K562 (cell line): ENCODE results near the gene ZNF724. TPM values are rescaled to one million over a fixed set of nuclear protein-coding genes. Genes with fewer than 3 reads are reported as not detected.

ENCODE experiments used
- ATAC-seq: fragments of 200-7000 bp; cut with Tn5 transposase; 3 replicates; pipeline ENCODE4 v1.9.1; 2020; ENCODE audit warnings: moderate library complexity
- BruUV-seq: library from RNA; stranded (reverse); fragments of 400-500 nt; replicated peaks from 2 replicates; lab custom pipeline; 2021; lab: Mats Ljungman, UMichigan
- CTCF ChIA-PET: fragments of 300-600 bp; formaldehyde crosslinking; extraction: SDS; loops from one replicate; lab custom pipeline; 2021; ENCODE audit warnings: low intra/inter-chr PET ratio; lab: Yijun Ruan, JAX
- POLR2A ChIA-PET: fragments of 300-600, 350-650 bp; sonication (Branson Sonifier 250); formaldehyde crosslinking; extraction: SDS; loops from one replicate; lab custom pipeline; 2021; ENCODE audit warnings: antibody characterized with exemption, inconsistent platforms; lab: Yijun Ruan, JAX
- DNase-seq, 4 experiments: peaks; one replicate each; pipeline versions ENCODE4 v3.0.0 to v3.0.0-alpha.2; 2011 to 2018; ENCODE audit warnings: low spot score in 3 of 4, mixed read lengths in 3 of 4; ENCODE audit errors: extremely low read depth in 1 of 4
- FAIRE-seq: peaks from 2 replicates; lab custom pipeline; 2011; peaks lifted over from hg19 to GRCh38; lab: Jason Lieb, UNC
- H2AFZ ChIP-seq: 2 replicates; pipeline ENCODE4 v1.6.0; 2011; ENCODE audit warnings: low read depth, low read length, control low read depth, inconsistent platforms
- H3K27ac ChIP-seq: fragments of 200-600 bp; 3 replicates; pipeline ENCODE4 v1.8.0; 2011; ENCODE audit warnings: low read depth, mild to moderate bottlenecking, control low read depth, inconsistent platforms, low read length, moderate library complexity, mixed read lengths; ENCODE audit errors: extremely low read depth
- H3K27me3 ChIP-seq, 2 experiments: fragments of 300-600 bp in 1 of 2; 2 replicates in 1 of 2; 3 replicates in 1 of 2; pipeline versions ENCODE4 v1.6.0 to v1.8.0; 2011; ENCODE audit warnings: inconsistent platforms in 2 of 2, low read length in 2 of 2, mild to moderate bottlenecking in 1 of 2, mixed read lengths in 1 of 2, moderate library complexity in 1 of 2; ENCODE audit not compliant: control insufficient read depth in 2 of 2, insufficient read depth in 2 of 2
- H3K36me3 ChIP-seq: fragments of 300-600 bp; 3 replicates; pipeline ENCODE4 v1.8.0; 2011; ENCODE audit warnings: mild to moderate bottlenecking, low read length, inconsistent platforms; ENCODE audit not compliant: control insufficient read depth, insufficient read depth
- H3K4me1 ChIP-seq, 2 experiments: fragments of 200-600 bp in 1 of 2; replicated peaks in 1 of 2; 2 replicates in 1 of 2; 3 replicates in 1 of 2; pipeline versions ENCODE4 v1.5.1 to v1.8.0; 2011; ENCODE audit warnings: inconsistent platforms in 2 of 2, low read length in 2 of 2, mild to moderate bottlenecking in 1 of 2, mixed read lengths in 1 of 2, moderate library complexity in 1 of 2; ENCODE audit not compliant: control insufficient read depth in 2 of 2, insufficient read depth in 2 of 2
- H3K4me2 ChIP-seq: 2 replicates; pipeline ENCODE4 v1.6.1; 2011; ENCODE audit warnings: low read length, control low read depth, inconsistent platforms, mixed read lengths; ENCODE audit not compliant: insufficient read depth
- H3K4me3 ChIP-seq: fragments of 200-600 bp; sonication (generic), shearing (Covaris generic); 2 replicates; pipeline ENCODE4 v1.5.1; 2016; ENCODE audit warnings: control low read depth, inconsistent platforms
- H3K79me2 ChIP-seq: fragments of 200-600 bp; 3 replicates; pipeline ENCODE4 v1.8.0; 2011; ENCODE audit warnings: low read length, inconsistent platforms; ENCODE audit not compliant: control insufficient read depth, insufficient read depth
- H3K9ac ChIP-seq, 2 experiments: 2 replicates each; pipeline versions ENCODE4 v1.6.0 to v1.6.1; 2011; ENCODE audit warnings: low read depth in 2 of 2, low read length in 2 of 2, control low read depth in 1 of 2, inconsistent platforms in 1 of 2, mild to moderate bottlenecking in 1 of 2, mixed read lengths in 1 of 2; ENCODE audit not compliant: insufficient read depth in 1 of 2
- H3K9me1 ChIP-seq: one replicate; pipeline ENCODE4 v1.6.0; 2011; ENCODE audit warnings: inconsistent platforms, mild to moderate bottlenecking, low read length, moderate library complexity; ENCODE audit not compliant: control insufficient read depth, insufficient read depth
- H3K9me3 ChIP-seq: replicated peaks from 2 replicates; pipeline ENCODE4 v1.5.1; 2011; ENCODE audit warnings: low read depth, low read length, inconsistent platforms; ENCODE audit not compliant: control insufficient read depth, insufficient read depth
- H4K20me1 ChIP-seq: replicated peaks from 2 replicates; pipeline ENCODE4 v1.6.1; 2011; ENCODE audit warnings: low read length, inconsistent platforms, mixed read lengths; ENCODE audit not compliant: control insufficient read depth, insufficient read depth
- HBP1 ChIP-seq: fragments of 450-650 bp; formaldehyde crosslinking; IDR thresholded peaks from 2 replicates; pipeline ENCODE4 v1.4.0; 2022; ENCODE audit warnings: missing genetic modification characterization
- MECOM ChIP-seq: fragments of 250-450 bp; sonication (Bioruptor Pico); IDR thresholded peaks from 2 replicates; pipeline ENCODE4 v1.8.0; 2022; ENCODE audit warnings: inconsistent platforms
- NCOA1 ChIP-seq: fragments of 450-650 bp; IDR thresholded peaks from 2 replicates; pipeline ENCODE4 v1.6.1; 2016; ENCODE audit warnings: low read depth
- NCOA4 ChIP-seq: fragments of 450-650 bp; IDR thresholded peaks from 2 replicates; pipeline ENCODE4 v1.6.1; 2018; ENCODE audit warnings: mild to moderate bottlenecking; ENCODE audit not compliant: partially characterized antibody
- NONO ChIP-seq, 2 experiments: fragments of 200-400 bp in 1 of 2; fragments of 450-650 bp in 1 of 2; formaldehyde crosslinking in 1 of 2; IDR thresholded peaks; 2 replicates each; pipeline ENCODE4 v1.6.1; 2017; ENCODE audit warnings: low read depth in 2 of 2, mild to moderate bottlenecking in 2 of 2, moderate library complexity in 2 of 2, low read length in 1 of 2
- POLR2G ChIP-seq: fragments of 200-400 bp; formaldehyde crosslinking; IDR thresholded peaks from 2 replicates; pipeline ENCODE4 v1.6.1; 2017; ENCODE audit warnings: low read depth, mild to moderate bottlenecking, antibody characterized with exemption, low read length, moderate library complexity
- SLC30A9 ChIP-seq: fragments of 250-450 bp; sonication (Bioruptor Pico); IDR thresholded peaks from 2 replicates; pipeline ENCODE4 v1.8.0; 2022; ENCODE audit warnings: mild to moderate bottlenecking, moderate library complexity
- TRIM24 ChIP-seq, 2 experiments: fragments of 450-650 bp; IDR thresholded peaks; 2 replicates each; pipeline ENCODE4 v1.6.1; 2016
- ZNF224 ChIP-seq: sonication (generic); formaldehyde crosslinking; IDR thresholded peaks from 2 replicates; pipeline ENCODE4 v1.8.0; 2022; ENCODE audit warnings: mild to moderate bottlenecking, missing genetic modification reagents
- ZNF263 ChIP-seq: sonication (generic); formaldehyde crosslinking; IDR thresholded peaks from 2 replicates; pipeline ENCODE4 v1.8.0; 2022; ENCODE audit warnings: mild to moderate bottlenecking, missing genetic modification reagents, borderline replicate concordance
- ZNF280A ChIP-seq: fragments of 450-650 bp; IDR thresholded peaks from 2 replicates; pipeline ENCODE4 v1.6.1; 2018; ENCODE audit warnings: mild to moderate bottlenecking, low read depth; ENCODE audit not compliant: partially characterized antibody
- WGBS: fragments of 100-300 bp; shearing (Covaris generic); methylation state at CpG from one replicate; pipeline ENCODE4 v1.1.6; 2016; ENCODE audit warnings: low coverage, mixed read lengths; ENCODE audit not compliant: insufficient coverage; ENCODE audit errors: missing lambda C conversion rate; 5-methylcytosine and 5-hydroxymethylcytosine counted together
- in situ Hi-C: fragments of 300-500 bp; cut with MboI; formaldehyde crosslinking; loops from 4 replicates; pipeline ENCODE4 v1.15.0; 2018; ENCODE audit warnings: inconsistent platforms, mixed read lengths
- intact Hi-C: fragments of 100-400 bp; cut with micrococcal nuclease; formaldehyde crosslinking; loops from 2 replicates; pipeline ENCODE4 v1.14.2; 2022
- polyA plus RNA-seq, 8 experiments: library from polyadenylated mRNA; depleted of rRNA in 4 of 8; stranded (reverse) in 5 of 8; unstranded in 3 of 8; fragments of >200 nt; fragmentation: Nextera tagmentation in 2 of 8; fragmentation: Illumina TruSeq in 1 of 8; extraction: Ambion mirVana in 2 of 8; extraction: Trizol in 1 of 8; gene quantifications; 2 replicates each; pipeline versions ENCODE4 v1.2.1 to v1.2.3, GENCODE V29; 2011 to 2014; ENCODE audit warnings: inconsistent platforms in 1 of 8, missing spikeins in 1 of 8
- total RNA-seq, 7 experiments: library from RNA; depleted of rRNA in 6 of 7; stranded (reverse); fragments of >200 nt in 6 of 7; fragmentation: Illumina TruSeq in 2 of 7; extraction: Trizol in 2 of 7; gene quantifications; 2 replicates each; pipeline versions ENCODE4 v1.2.1 to v1.2.3, GENCODE V29; 2011 to 2021; ENCODE audit warnings: low replicate concordance in 1 of 7

Gene ZNF724
- total and polyA plus RNA-seq, 9 of the 15 experiments (the other 6 are each of a cell fraction or from before 2014, with no cell fraction given): 0.18 to 4.2 (median 1.8) TPM

GRCh38 chr19:23259961-23260360 is 9.8 kb upstream of the ZNF724 start:
- Histone ChIP-seq H4K20me1 (no peaks in the 10 kb centered on the region), H3K9ac (no peak overlapping the region), H3K4me3 (no peak overlapping the region), H3K4me2 (no peak overlapping the region), H3K27ac (no peak overlapping the region)
- BruUV-seq: no TSS peak
- in situ Hi-C loops: no loop called here
- no peak for ATAC-seq
- TF ChIP-seq NCOA4 (no peak), MECOM (CRISPR knock-in tag) (no peak), ZNF224 (CRISPR knock-in tag) (no peak), NONO (IDR thresholded peaks at IDR 0.05; ENCODE audit: low read depth in 2 of 2, low read length in 1 of 2) (no peak), ZNF263 (no peak), TRIM24 (IDR thresholded peaks at IDR 0.05) (no peak), HBP1 (CRISPR knock-in tag) (no peak), NCOA1 (no peak), SLC30A9 (CRISPR knock-in tag) (no peak), ZNF280A (no peak), POLR2G (no peak)
- TF ChIP-seq, all 486 proteins: peak for 0
- CTCF ChIA-PET: no interaction called here
- no peaks in the 10 kb centered on the region for H3K4me1 ChIP-seq
- no peaks in the 10 kb centered on the region for H3K79me2 ChIP-seq
- no peaks in the 10 kb centered on the region for H3K27me3 ChIP-seq
- intact Hi-C loops: no loop called here
- DNase-seq (no peak), FAIRE-seq (no peak)
- WGBS: 3% methylated on average over 2 of the region's 2 CpGs
- no peaks in the 10 kb centered on the region for H3K9me1 ChIP-seq
- no peaks in the 10 kb centered on the region for H3K9me3 ChIP-seq
- no peak overlapping the region for H2AFZ ChIP-seq
- H3K36me3 ChIP-seq: no peaks in the 10 kb centered on the region
- POLR2A ChIA-PET: no interaction called here
